Upper lobe of right lung (tissue), 1 donor: ENCODE measurements around the gene ECE1. TPM values are rescaled to one million over a fixed set of nuclear protein-coding genes. Genes with fewer than 3 reads are reported as not detected.
A peak's percentile ranks its signal among the peaks of the same experiment; 100 is the strongest.
"Not testable (repeated sequence)": the region's sequence is repeated elsewhere in the genome, so short reads cannot be mapped to it uniquely, and the experiment has no call there.

Experiments
- ATAC-seq: fragments of 200-7000 bp; cut with Tn5 transposase; one replicate; pipeline ENCODE4 v1.9.1; 2020; ENCODE audit warnings: mild to moderate bottlenecking, moderate library complexity
- DNase-seq: peaks from one replicate; pipeline ENCODE4 v3.0.0-alpha.2; 2020
- H3K27ac ChIP-seq: fragments of 200-600 bp; one replicate; pipeline ENCODE4 v1.8.0; 2022
- H3K27me3 ChIP-seq: fragments of 200-600 bp; one replicate; pipeline ENCODE4 v1.8.0; 2022; ENCODE audit warnings: mild to moderate bottlenecking
- H3K36me3 ChIP-seq: fragments of 200-600 bp; one replicate; pipeline ENCODE4 v1.8.0; 2022
- H3K4me1 ChIP-seq: fragments of 200-600 bp; one replicate; pipeline ENCODE4 v1.8.0; 2022
- H3K4me3 ChIP-seq: fragments of 200-600 bp; one replicate; pipeline ENCODE4 v1.8.0; 2022; ENCODE audit warnings: mild to moderate bottlenecking
- H3K9me3 ChIP-seq: fragments of 200-600 bp; one replicate; pipeline ENCODE4 v1.8.0; 2022
- CTCF ChIP-seq: fragments of 200-600 bp; IDR thresholded peaks from one replicate; pipeline ENCODE4 v1.8.0; 2022; ENCODE audit warnings: antibody characterized with exemption
- intact Hi-C: fragments of 100-400 bp; cut with DNase I; formaldehyde crosslinking; loops from one replicate; pipeline ENCODE4 v1.11.0; 2022
- total RNA-seq: library from RNA; stranded (reverse); fragmentation: NEBNext Ultra II Directional; extraction: Animal tissue kit (Norgen Biotek cat#: 25700); gene quantifications from one replicate; pipeline ENCODE4 v1.2.1, GENCODE V29; 2021
- donor health status: DM: no; HTN: yes; CAD: no; lungs with severe emphysema.

ECE1 gene
- total RNA-seq, 1 donor from 2014 or later: 108 TPM

DNA sequence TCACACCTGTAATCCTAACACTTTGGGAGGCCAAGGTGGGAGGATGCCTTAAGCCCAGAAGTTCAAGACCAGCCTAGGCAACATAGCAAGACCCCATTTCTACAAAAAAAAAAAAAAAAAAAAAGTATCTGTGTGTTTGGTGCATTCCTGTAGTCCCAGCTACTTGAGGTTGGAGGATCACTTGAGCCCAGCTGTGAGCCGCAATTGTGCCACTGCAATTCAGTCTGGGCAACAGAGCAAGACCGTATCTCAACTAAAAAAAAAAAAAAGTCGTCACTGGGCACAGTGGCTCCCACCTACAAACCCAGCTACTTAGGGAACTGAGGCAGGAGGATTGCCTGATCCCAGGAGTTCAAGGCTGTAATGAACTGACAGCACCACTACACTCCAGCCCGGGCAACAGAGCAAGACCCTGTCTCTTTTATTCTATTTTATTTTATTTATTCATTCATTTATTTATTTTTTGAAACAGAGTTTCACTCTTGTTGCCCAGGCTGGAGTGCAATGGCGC lies 105.0 kb downstream of the ECE1 start:
- DNase-seq (peak; percentile 7), ATAC-seq (no peak)
- intact Hi-C loops: no loop called here
- Histone ChIP-seq H3K36me3 (no peaks in the 10 kb centered on the region), H3K27ac (no peak overlapping the region), H3K4me3 (no peak overlapping the region), H3K27me3 (no peaks in the 10 kb centered on the region), H3K4me1 (peaks cover 3% of the 10 kb centered on the region), H3K9me3 (no peaks in the 10 kb centered on the region)
- TF ChIP-seq CTCF: no peak

GRCh38 chr1:21184276-21184675 lies 106.0 kb downstream of the ECE1 start:
- H3K4me1 ChIP-seq: no peaks in the 10 kb centered on the region
- intact Hi-C loops: no loop called here
- H3K27me3 ChIP-seq: no peaks in the 10 kb centered on the region
- no peak for TF ChIP-seq CTCF
- no peak for DNase-seq
- H3K9me3 ChIP-seq: no peaks in the 10 kb centered on the region
- no peaks in the 10 kb centered on the region for H3K36me3 ChIP-seq
- peak; percentile 66 for ATAC-seq
- no peak overlapping the region for H3K27ac ChIP-seq
- no peak overlapping the region for H3K4me3 ChIP-seq

DNA sequence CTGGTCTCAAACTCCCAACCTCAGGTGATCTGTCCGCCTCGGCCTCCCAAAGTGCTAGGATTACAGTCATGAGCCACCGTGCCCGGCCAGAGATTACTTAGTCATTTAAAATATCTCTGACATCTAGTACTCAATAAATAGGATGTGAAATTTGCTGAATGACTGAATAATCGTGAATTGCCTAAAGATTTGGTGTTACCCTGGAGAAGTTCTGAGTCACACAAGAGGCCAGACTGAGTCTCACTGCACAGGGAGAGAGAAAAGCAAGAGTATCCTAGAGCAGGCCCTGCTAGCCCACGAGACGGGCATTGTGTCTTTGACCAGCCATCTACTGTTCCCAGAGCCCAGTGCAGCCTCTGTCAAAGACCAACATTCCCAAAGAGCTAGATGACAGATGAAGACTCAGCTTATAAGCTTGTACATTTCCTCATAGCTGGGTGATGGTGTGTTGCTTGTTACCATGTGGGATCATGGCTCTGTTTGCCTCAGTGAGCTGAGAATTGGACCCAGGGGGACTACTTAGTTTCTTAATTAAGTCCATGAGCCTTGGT lies 108.0 kb downstream of the ECE1 start:
- Histone ChIP-seq H3K36me3 (no peaks in the 10 kb centered on the region), H3K9me3 (no peaks in the 10 kb centered on the region), H3K27ac (no peak overlapping the region), H3K4me3 (no peak overlapping the region), H3K27me3 (no peaks in the 10 kb centered on the region), H3K4me1 (peaks cover 2% of the 10 kb centered on the region)
- TF ChIP-seq CTCF: no peak
- intact Hi-C loops: no loop called here
- ATAC-seq: no peak
- DNase-seq: peak; percentile 40

- intact Hi-C loops, H3K27ac ChIP-seq, H3K4me3 ChIP-seq, H3K4me1 ChIP-seq, H3K27me3 ChIP-seq, H3K9me3 ChIP-seq, H3K36me3 ChIP-seq, ATAC-seq: not testable (repeated sequence)
- DNase-seq: peak; percentile 20
Observed at GRCh38 chr1:21178271-21178670, 112.0 kb downstream of the ECE1 start.

- peaks cover 3% of the 10 kb centered on the region for H3K4me1 ChIP-seq
- no peaks in the 10 kb centered on the region for H3K36me3 ChIP-seq
- peak within 1 kb of the TSS; percentile 78 for H3K4me3 ChIP-seq
- ATAC-seq (peak; percentile 99), DNase-seq (peak; percentile 98)
- H3K9me3 ChIP-seq: no peaks in the 10 kb centered on the region
- no peaks in the 10 kb centered on the region for H3K27me3 ChIP-seq
- TF ChIP-seq CTCF: no peak
- intact Hi-C loops: no loop called here
- H3K27ac ChIP-seq: peak within 1 kb of the TSS; percentile 89
Observed at GRCh38 chr1:21176586-21177555, 113.4 kb downstream of the ECE1 start, which contains the start of gene EIF4G3. Gene EIF4G3, minus strand, starts transcription at chr1:21176897. Its CDS starts 174,155 bp downstream, at chr1:21002742.
